ENCODE data around the gene HCRT.

HCRT gene, protein sequence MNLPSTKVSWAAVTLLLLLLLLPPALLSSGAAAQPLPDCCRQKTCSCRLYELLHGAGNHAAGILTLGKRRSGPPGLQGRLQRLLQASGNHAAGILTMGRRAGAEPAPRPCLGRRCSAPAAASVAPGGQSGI

DNA sequence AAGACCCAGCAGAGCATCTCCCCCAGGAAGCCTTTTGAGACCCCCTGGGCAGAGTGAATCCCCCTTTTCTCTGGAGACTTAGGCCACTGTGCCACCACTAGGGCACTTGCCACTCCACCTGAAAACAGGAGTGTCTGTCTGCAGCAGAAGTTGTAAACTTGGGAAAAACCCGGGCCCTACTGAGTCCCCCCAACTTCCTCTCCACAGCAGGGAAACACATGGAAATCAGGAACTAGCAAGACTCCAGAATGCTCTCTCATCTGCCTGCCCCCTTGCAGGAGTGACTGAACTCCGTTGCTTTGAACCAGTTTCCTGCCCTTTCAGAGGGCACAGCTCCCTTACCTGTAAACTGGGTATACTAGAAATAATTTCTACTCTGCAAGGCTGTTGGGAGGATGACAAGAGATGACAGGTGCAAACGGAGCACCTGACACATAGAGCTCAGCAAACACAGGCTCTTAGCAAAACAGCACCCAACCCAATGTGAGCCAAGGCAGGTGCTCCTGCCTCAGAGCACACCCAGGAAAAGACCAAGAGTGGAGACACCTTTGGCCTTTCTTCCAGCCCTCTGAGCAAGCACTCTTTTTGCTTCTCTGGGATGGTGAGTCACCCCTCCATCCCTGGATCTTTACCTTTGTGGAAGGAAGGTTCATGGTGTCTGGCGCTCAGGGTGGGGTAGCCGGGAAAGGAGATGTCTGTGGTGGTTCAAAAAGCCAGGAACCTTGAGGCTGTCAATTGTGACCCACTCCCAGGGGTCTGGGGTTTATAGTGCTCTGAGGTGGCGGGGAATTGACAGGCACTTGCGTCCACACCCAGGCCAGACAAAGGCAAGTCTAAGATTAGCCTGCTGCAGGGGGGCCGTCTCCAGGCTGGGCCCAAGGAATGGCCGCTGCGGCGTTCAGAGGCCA lies at the start of gene HCRT:
Gene HCRT (minus strand): TSS at position 740 of the 908 bp plus-strand sequence. CDS start 87 bp downstream, at position 653.
- peak within 1 kb of the TSS; percentile 38 for H3K4me3 ChIP-seq (ENCODE audit: low read depth, low read length)
- no peak for DNase-seq
- in situ Hi-C loops (cut with HindIII; ENCODE audit: low pct_ligation_motif_present, low sequenced_read_pairs): no loop called here
- H3K27me3 ChIP-seq (replicated peaks): peaks cover 15% of the 10 kb centered on the region
- H3K36me3 ChIP-seq (replicated peaks): no peaks in the 10 kb centered on the region
- TF ChIP-seq, protein P1, sequence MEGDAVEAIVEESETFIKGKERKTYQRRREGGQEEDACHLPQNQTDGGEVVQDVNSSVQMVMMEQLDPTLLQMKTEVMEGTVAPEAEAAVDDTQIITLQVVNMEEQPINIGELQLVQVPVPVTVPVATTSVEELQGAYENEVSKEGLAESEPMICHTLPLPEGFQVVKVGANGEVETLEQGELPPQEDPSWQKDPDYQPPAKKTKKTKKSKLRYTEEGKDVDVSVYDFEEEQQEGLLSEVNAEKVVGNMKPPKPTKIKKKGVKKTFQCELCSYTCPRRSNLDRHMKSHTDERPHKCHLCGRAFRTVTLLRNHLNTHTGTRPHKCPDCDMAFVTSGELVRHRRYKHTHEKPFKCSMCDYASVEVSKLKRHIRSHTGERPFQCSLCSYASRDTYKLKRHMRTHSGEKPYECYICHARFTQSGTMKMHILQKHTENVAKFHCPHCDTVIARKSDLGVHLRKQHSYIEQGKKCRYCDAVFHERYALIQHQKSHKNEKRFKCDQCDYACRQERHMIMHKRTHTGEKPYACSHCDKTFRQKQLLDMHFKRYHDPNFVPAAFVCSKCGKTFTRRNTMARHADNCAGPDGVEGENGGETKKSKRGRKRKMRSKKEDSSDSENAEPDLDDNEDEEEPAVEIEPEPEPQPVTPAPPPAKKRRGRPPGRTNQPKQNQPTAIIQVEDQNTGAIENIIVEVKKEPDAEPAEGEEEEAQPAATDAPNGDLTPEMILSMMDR (IDR thresholded peaks at IDR 0.05; ENCODE audit: low read depth, low read length, missing control alignments): no peak
- no peak within 1 kb of the TSS for H3K27ac ChIP-seq

DNA sequence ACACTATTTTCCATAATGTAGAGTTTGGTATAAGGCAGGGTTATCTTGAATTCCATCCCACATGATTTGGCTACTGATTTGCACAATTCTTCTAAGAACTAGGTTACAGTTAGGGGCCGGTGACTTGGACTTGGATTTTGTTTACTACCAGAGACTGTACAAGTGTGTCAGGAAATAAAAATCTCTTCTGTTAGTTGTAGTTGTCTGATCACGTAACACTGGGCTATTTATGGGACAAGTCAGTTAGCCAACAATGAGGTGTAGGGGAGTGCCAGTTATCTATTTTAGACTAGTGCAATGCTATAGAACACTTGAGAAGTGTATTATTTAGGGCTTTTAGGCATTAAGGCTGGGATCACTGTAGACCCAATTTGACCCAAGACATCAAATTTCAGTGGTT lies 48.7 kb upstream of the HCRT start:
- in situ Hi-C loops (cut with HindIII; ENCODE audit: low pct_ligation_motif_present, low sequenced_read_pairs): no loop called here
- DNase-seq: no peak
- Histone ChIP-seq H3K27ac (no peak overlapping the region), H3K4me3 (ENCODE audit: low read depth, low read length) (no peak overlapping the region), H3K36me3 (replicated peaks) (no peaks in the 10 kb centered on the region), H3K27me3 (replicated peaks) (no peaks in the 10 kb centered on the region)
- TF ChIP-seq, protein P1 (IDR thresholded peaks at IDR 0.05; ENCODE audit: low read depth, low read length, missing control alignments): no peak

DNA sequence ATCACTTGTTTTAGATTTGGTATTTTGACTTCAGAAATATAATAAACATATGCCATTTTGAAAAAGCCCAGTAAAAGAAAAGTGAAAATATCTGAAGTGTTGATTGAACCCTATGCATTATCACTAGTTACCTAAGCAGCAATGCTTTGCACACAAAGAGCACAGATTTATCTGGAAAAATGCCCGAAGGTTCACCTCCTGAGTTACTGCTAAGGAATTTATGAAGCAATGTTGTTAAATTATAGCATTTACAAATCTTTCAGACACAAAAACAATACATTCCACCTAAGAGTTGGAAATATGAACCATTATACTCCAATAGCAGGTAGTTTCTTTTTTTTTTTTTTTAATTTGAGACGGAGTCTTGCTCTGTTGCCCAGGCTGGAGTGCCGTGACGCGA lies 47.9 kb upstream of the HCRT start:
- Histone ChIP-seq H3K36me3 (replicated peaks) (no peaks in the 10 kb centered on the region), H3K27ac (no peak overlapping the region), H3K27me3 (replicated peaks) (no peaks in the 10 kb centered on the region), H3K4me3 (ENCODE audit: low read depth, low read length) (no peak overlapping the region)
- in situ Hi-C loops (cut with HindIII; ENCODE audit: low pct_ligation_motif_present, low sequenced_read_pairs): no loop called here
- peak; percentile 22 for DNase-seq
- TF ChIP-seq, protein P1 (IDR thresholded peaks at IDR 0.05; ENCODE audit: low read depth, low read length, missing control alignments): no peak

DNA sequence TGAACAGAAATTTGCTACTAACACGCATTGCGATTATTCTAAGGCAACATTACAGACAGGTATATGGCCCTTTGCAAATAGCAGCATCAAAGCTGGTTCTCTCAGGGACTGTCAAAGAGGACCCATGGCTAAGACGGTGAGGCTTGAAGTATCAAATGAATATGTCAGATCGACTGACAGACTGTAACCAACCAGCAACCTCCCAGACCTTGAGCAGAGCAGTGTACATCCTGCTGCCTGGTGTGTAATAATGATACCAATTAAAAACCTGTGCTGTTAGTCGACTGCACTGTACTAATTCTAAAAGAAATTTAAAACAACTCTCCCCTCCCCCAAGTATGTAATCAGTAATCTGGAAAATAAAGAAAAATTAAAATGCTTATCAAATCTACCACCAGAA lies 45.0 kb upstream of the HCRT start:
- TF ChIP-seq, protein P1 (IDR thresholded peaks at IDR 0.05; ENCODE audit: low read depth, low read length, missing control alignments): no peak
- in situ Hi-C loops (cut with HindIII; ENCODE audit: low pct_ligation_motif_present, low sequenced_read_pairs): no loop called here
- Histone ChIP-seq H3K27ac (no peak overlapping the region), H3K27me3 (replicated peaks) (no peaks in the 10 kb centered on the region), H3K4me3 (ENCODE audit: low read depth, low read length) (no peak overlapping the region), H3K36me3 (replicated peaks) (no peaks in the 10 kb centered on the region)
- no peak for DNase-seq

DNA sequence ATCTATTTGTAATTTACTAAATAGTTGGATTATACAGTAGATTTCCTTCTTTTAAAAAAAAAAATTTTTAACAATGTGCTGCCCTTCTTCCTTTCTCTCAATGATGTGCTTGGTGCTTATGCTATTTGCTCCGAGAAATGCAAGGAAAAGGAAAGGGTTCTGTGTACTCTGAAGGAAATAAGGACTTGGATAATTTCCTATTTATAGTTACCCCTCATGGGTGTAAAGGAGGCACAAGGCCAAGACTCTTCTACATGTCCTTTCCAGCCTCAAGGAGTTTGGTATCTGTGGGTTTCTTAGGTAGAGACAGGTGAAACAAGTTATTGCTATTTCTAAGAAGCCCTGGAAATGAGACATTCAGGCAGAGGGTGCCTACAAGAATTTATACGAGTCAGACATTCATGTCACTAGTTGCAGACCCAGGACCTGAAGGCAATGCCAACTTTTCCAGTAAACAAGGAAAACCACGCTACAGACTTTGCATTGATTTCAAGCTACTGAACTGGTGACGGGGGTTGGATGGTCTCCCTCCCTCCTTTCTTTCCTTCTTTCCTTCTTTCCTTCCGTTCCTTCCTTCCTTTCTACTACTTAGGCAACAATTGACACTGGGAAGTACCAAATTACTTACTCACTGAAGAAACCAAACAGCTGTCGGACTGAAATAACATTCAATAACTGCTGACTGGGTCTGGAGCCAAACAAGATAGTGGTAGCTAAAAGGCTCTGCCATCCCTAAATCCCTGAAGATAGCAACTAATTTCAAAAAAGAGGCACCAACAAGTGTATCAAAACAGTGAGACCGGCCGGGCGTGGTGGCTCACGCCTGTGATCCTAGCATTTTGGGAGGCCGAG lies 42.8 kb upstream of the HCRT start:
- H3K4me3 ChIP-seq (ENCODE audit: low read depth, low read length): no peak overlapping the region
- in situ Hi-C loops (cut with HindIII; ENCODE audit: low pct_ligation_motif_present, low sequenced_read_pairs): no loop called here
- TF ChIP-seq, protein P1 (IDR thresholded peaks at IDR 0.05; ENCODE audit: low read depth, low read length, missing control alignments): no peak
- no peak overlapping the region for H3K27ac ChIP-seq
- no peak for DNase-seq
- no peaks in the 10 kb centered on the region for H3K36me3 ChIP-seq (replicated peaks)
- H3K27me3 ChIP-seq (replicated peaks): no peaks in the 10 kb centered on the region
